Panc1 (cell line): Measurements from ENCODE around the gene PDE11A. TPM values are rescaled to one million over a fixed set of nuclear protein-coding genes. Genes with fewer than 3 reads are reported as not detected.

Experiments used
- ATAC-seq: fragments of 200-7000 bp; cut with Tn5 transposase; 2 replicates; pipeline ENCODE4 v1.9.1; 2020; ENCODE audit warnings: mild to moderate bottlenecking, moderate library complexity
- BruUV-seq: library from RNA; stranded (reverse); fragments of 400-500 nt; replicated peaks from 2 replicates; lab custom pipeline; 2021; lab: Mats Ljungman, UMichigan
- CTCF ChIA-PET: fragments of 300-600 bp; sonication (Branson Sonifier 250); formaldehyde crosslinking; loops from one replicate; lab custom pipeline; 2022; ENCODE audit warnings: antibody characterized with exemption; lab: Charles Lee
- POLR2A ChIA-PET: fragments of 300-600 bp; sonication (Branson Sonifier 250); formaldehyde crosslinking; loops from one replicate; lab custom pipeline; 2022; ENCODE audit warnings: antibody characterized with exemption; lab: Charles Lee
- DNase-seq: peaks from one replicate; pipeline ENCODE4 v3.0.0-alpha.2; 2010; ENCODE audit warnings: low read depth, low spot score
- H3K27ac ChIP-seq: 2 replicates; pipeline ENCODE4 v1.5.1; 2011; ENCODE audit warnings: mild to moderate bottlenecking, low read length, inconsistent platforms
- H3K27me3 ChIP-seq: fragments of 200-500 bp; sonication (Bioruptor generic); 2 replicates; pipeline ENCODE4 v1.6.0; 2014; ENCODE audit warnings: low read length, inconsistent platforms; ENCODE audit not compliant: control insufficient read depth, insufficient read depth
- H3K36me3 ChIP-seq: fragments of 200-500 bp; sonication (Bioruptor generic); 2 replicates; pipeline ENCODE4 v1.5.1; 2014; ENCODE audit warnings: inconsistent platforms, mild to moderate bottlenecking, low read length, moderate library complexity; ENCODE audit not compliant: control insufficient read depth, insufficient read depth
- H3K4me1 ChIP-seq: 2 replicates; pipeline ENCODE4 v1.5.1; 2011; ENCODE audit warnings: inconsistent platforms, mild to moderate bottlenecking, low read length, moderate library complexity; ENCODE audit not compliant: control insufficient read depth, insufficient read depth
- H3K4me3 ChIP-seq, 2 experiments: 2 replicates each; pipeline ENCODE4 v1.5.1; 2011 to 2012; ENCODE audit warnings: low read depth in 2 of 2, low read length in 2 of 2, mild to moderate bottlenecking in 2 of 2, inconsistent platforms in 1 of 2, moderate library complexity in 1 of 2
- H3K9me3 ChIP-seq: fragments of 200-500 bp; sonication (Bioruptor generic); 2 replicates; pipeline ENCODE4 v1.5.1; 2014; ENCODE audit warnings: low read depth, mild to moderate bottlenecking, inconsistent platforms, low read length, moderate library complexity; ENCODE audit not compliant: control insufficient read depth, insufficient read depth
- CTCF ChIP-seq: fragments of 450-650 bp; IDR thresholded peaks from 2 replicates; pipeline ENCODE4 v1.5.1; 2017; ENCODE audit warnings: mild to moderate bottlenecking
- POLR2AphosphoS5 ChIP-seq: IDR thresholded peaks from 2 replicates; pipeline ENCODE4 v1.6.1; 2012; ENCODE audit warnings: mild to moderate bottlenecking, low read depth, low read length, moderate library complexity
- REST ChIP-seq, 2 experiments: IDR thresholded peaks; 2 replicates each; pipeline ENCODE4 v1.6.1; 2011 to 2012; ENCODE audit warnings: low read depth in 2 of 2, control low read depth in 1 of 2, low read length in 1 of 2, mild to moderate bottlenecking in 1 of 2, moderate library complexity in 1 of 2; ENCODE audit not compliant: insufficient read depth in 1 of 2
- SIN3A ChIP-seq: IDR thresholded peaks from 2 replicates; pipeline ENCODE4 v1.6.1; 2012; ENCODE audit warnings: low read depth, mild to moderate bottlenecking, low read length, moderate library complexity, borderline replicate concordance; ENCODE audit not compliant: insufficient read depth
- TCF7L2 ChIP-seq: IDR thresholded peaks from 2 replicates; pipeline ENCODE4 v1.6.1; 2011; ENCODE audit warnings: mild to moderate bottlenecking, low read depth, low read length, inconsistent platforms
- in situ Hi-C: cut with HindIII; loops from 2 replicates; pipeline ENCODE4 v1.10.0; 2016; ENCODE audit warnings: low sequenced_read_pairs, low pct_unique_long_range_greater_than_20kb
- intact Hi-C: fragments of 100-400 bp; cut with micrococcal nuclease; formaldehyde crosslinking; loops from one replicate; pipeline ENCODE4 v1.10.0; 2022; ENCODE audit not compliant: unreplicated experiment
- total RNA-seq: library from RNA; stranded (reverse); gene quantifications from one replicate; pipeline ENCODE4 v1.2.1, GENCODE V29; 2021; ENCODE audit not compliant: unreplicated experiment

The PDE11A gene
- total RNA-seq, 1 experiment from 2014 or later = not detected

- no peak overlapping the region for H3K27ac ChIP-seq
- ATAC-seq = no peak
- ChIA-PET POLR2A (no interaction called here), CTCF (no interaction called here)
- H3K9me3 ChIP-seq = no peaks in the 10 kb centered on the region
- DNase-seq = no peak
- in situ Hi-C loops = no loop called here
- no peak for TF ChIP-seq REST (IDR thresholded peaks at IDR 0.05; ENCODE audit: insufficient read depth in 1 of 2, low read depth in 2 of 2, low read length in 1 of 2)
- no peak for TF ChIP-seq CTCF
- no peak for TF ChIP-seq TCF7L2
- no peak for TF ChIP-seq POLR2AphosphoS5
- no peak for TF ChIP-seq SIN3A
- H3K4me1 ChIP-seq = no peaks in the 10 kb centered on the region
- no peaks in the 10 kb centered on the region for H3K27me3 ChIP-seq
- intact Hi-C loops = no loop called here
- no TSS peak for BruUV-seq
- no peak overlapping the region for H3K4me3 ChIP-seq
- no peaks in the 10 kb centered on the region for H3K36me3 ChIP-seq
Measured at GRCh38 chr2:177872286-177872685, 200.3 kb downstream of the PDE11A start.

DNA sequence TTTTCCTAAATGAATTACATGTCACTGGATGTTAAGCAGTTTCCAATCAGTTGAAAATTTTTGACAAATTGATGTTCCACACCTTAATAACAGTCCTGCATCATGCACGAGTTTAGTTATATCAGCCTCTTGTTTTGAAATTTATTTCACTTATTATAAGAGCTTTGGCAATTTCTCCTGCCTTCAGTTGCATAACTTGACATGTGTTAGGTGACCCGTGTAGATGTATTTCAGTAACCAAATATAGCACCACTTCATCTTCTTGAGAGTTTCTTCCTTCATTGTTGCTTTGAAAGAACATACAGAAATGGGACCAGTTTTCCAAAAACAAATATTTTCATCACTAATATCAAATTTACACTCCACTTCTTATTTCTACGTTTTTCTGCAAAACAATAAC is 202.7 kb downstream of the PDE11A start:
- ATAC-seq = no peak
- in situ Hi-C loops (no loop called here), intact Hi-C loops (no loop called here)
- Histone ChIP-seq H3K27ac (no peak overlapping the region), H3K9me3 (no peaks in the 10 kb centered on the region), H3K27me3 (no peaks in the 10 kb centered on the region), H3K4me1 (no peaks in the 10 kb centered on the region), H3K4me3 (no peak overlapping the region), H3K36me3 (no peaks in the 10 kb centered on the region)
- POLR2A ChIA-PET = no interaction called here
- TF ChIP-seq SIN3A (no peak), TCF7L2 (no peak), POLR2AphosphoS5 (no peak)
- CTCF ChIA-PET = no interaction called here
- no peak for DNase-seq
- no TSS peak for BruUV-seq

GRCh38 chr2:177869209-177869608 is 203.4 kb downstream of the PDE11A start:
- H3K4me3 ChIP-seq = no peak overlapping the region
- DNase-seq = no peak
- ChIA-PET CTCF (no interaction called here), POLR2A (no interaction called here)
- ATAC-seq = no peak
- intact Hi-C loops = no loop called here
- no peaks in the 10 kb centered on the region for H3K9me3 ChIP-seq
- no TSS peak for BruUV-seq
- no peak overlapping the region for H3K27ac ChIP-seq
- in situ Hi-C loops = no loop called here
- H3K27me3 ChIP-seq = no peaks in the 10 kb centered on the region
- no peaks in the 10 kb centered on the region for H3K4me1 ChIP-seq
- no peaks in the 10 kb centered on the region for H3K36me3 ChIP-seq
- TF ChIP-seq POLR2AphosphoS5 = no peak
- no peak for TF ChIP-seq REST (IDR thresholded peaks at IDR 0.05; ENCODE audit: insufficient read depth in 1 of 2, low read depth in 2 of 2, low read length in 1 of 2)
- no peak for TF ChIP-seq CTCF
- no peak for TF ChIP-seq SIN3A
- no peak for TF ChIP-seq TCF7L2
